ENCODE results near the gene CCDC6. TPM values are rescaled to one million over a fixed set of nuclear protein-coding genes. Genes with fewer than 3 reads are reported as not detected.

CCDC6 gene
- total RNA-seq, 2 experiments from 2014 or later: 9.5 to 25.4 TPM

GRCh38 chr10:59950105-59950504, 43.7 kb upstream of the CCDC6 start:
- Histone ChIP-seq H2AFZ (ENCODE audit: low read length) (no peak overlapping the region), H4K20me1 (ENCODE audit: insufficient read depth, low read length) (no peaks in the 10 kb centered on the region), H3K9me2 (ENCODE audit: insufficient read depth, low read length) (no peaks in the 10 kb centered on the region), H3K79me2 (ENCODE audit: insufficient read depth, low read depth, low read length) (no peaks in the 10 kb centered on the region), H3K4me1 (ENCODE audit: insufficient read depth, low read length, poor library complexity, severe bottlenecking) (no peaks in the 10 kb centered on the region), H3K36me3 (ENCODE audit: insufficient read depth, low read length) (no peaks in the 10 kb centered on the region), H3K4me3 (ENCODE audit: low read depth, low read length, poor library complexity, severe bottlenecking) (no peak overlapping the region), H3K9me3 (ENCODE audit: low read length) (no peaks in the 10 kb centered on the region), H3K4me2 (ENCODE audit: low read length) (no peak overlapping the region), H3K27ac (ENCODE audit: low read depth, low read length, poor library complexity, severe bottlenecking) (no peak overlapping the region)
- POLR2A ChIA-PET: no interaction called here
- no peak for DNase-seq (ENCODE audit: low spot score)
- BruUV-seq (replicated peaks): no TSS peak
- CTCF ChIA-PET (ENCODE audit: unreplicated experiment): no interaction called here
- TF ChIP-seq CTCF (conservative IDR thresholded peaks at IDR 0.05; ENCODE audit: low read length): no peak
- no peak for TF ChIP-seq EZH2phosphoT487 (IDR thresholded peaks at IDR 0.05; ENCODE audit: borderline replicate concordance, low read depth, low read length)
- intact Hi-C loops (cut with micrococcal nuclease; ENCODE audit: unreplicated experiment): no loop called here

GRCh38 chr10:59949608-59950007, 43.3 kb upstream of the CCDC6 start:
- DNase-seq (ENCODE audit: low spot score): no peak
- POLR2A ChIA-PET: no interaction called here
- Histone ChIP-seq H3K9me3 (ENCODE audit: low read length) (no peaks in the 10 kb centered on the region), H3K4me1 (ENCODE audit: insufficient read depth, low read length, poor library complexity, severe bottlenecking) (no peaks in the 10 kb centered on the region), H3K27ac (ENCODE audit: low read depth, low read length, poor library complexity, severe bottlenecking) (no peak overlapping the region), H2AFZ (ENCODE audit: low read length) (no peak overlapping the region), H3K9me2 (ENCODE audit: insufficient read depth, low read length) (no peaks in the 10 kb centered on the region), H3K79me2 (ENCODE audit: insufficient read depth, low read depth, low read length) (no peaks in the 10 kb centered on the region), H3K36me3 (ENCODE audit: insufficient read depth, low read length) (no peaks in the 10 kb centered on the region), H4K20me1 (ENCODE audit: insufficient read depth, low read length) (no peaks in the 10 kb centered on the region), H3K4me3 (ENCODE audit: low read depth, low read length, poor library complexity, severe bottlenecking) (no peak overlapping the region), H3K4me2 (ENCODE audit: low read length) (no peak overlapping the region)
- intact Hi-C loops (cut with micrococcal nuclease; ENCODE audit: unreplicated experiment): no loop called here
- no TSS peak for BruUV-seq (replicated peaks)
- CTCF ChIA-PET (ENCODE audit: unreplicated experiment): no interaction called here
- no peak for TF ChIP-seq CTCF (conservative IDR thresholded peaks at IDR 0.05; ENCODE audit: low read length)
- no peak for TF ChIP-seq EZH2phosphoT487 (IDR thresholded peaks at IDR 0.05; ENCODE audit: borderline replicate concordance, low read depth, low read length)

GRCh38 chr10:59945991-59946390, 39.6 kb upstream of the CCDC6 start:
- DNase-seq (ENCODE audit: low spot score): no peak
- ChIA-PET CTCF (ENCODE audit: unreplicated experiment) (no interaction called here), POLR2A (no interaction called here)
- intact Hi-C loops (cut with micrococcal nuclease; ENCODE audit: unreplicated experiment): no loop called here
- H3K4me2 ChIP-seq (ENCODE audit: low read length): no peak overlapping the region
- H4K20me1 ChIP-seq (ENCODE audit: insufficient read depth, low read length): no peaks in the 10 kb centered on the region
- no peaks in the 10 kb centered on the region for H3K36me3 ChIP-seq (ENCODE audit: insufficient read depth, low read length)
- no peaks in the 10 kb centered on the region for H3K4me1 ChIP-seq (ENCODE audit: insufficient read depth, low read length, poor library complexity, severe bottlenecking)
- no TSS peak for BruUV-seq (replicated peaks)
- no peak overlapping the region for H3K27ac ChIP-seq (ENCODE audit: low read depth, low read length, poor library complexity, severe bottlenecking)
- H3K4me3 ChIP-seq (ENCODE audit: low read depth, low read length, poor library complexity, severe bottlenecking): no peak overlapping the region
- H3K9me3 ChIP-seq (ENCODE audit: low read length): no peaks in the 10 kb centered on the region
- no peaks in the 10 kb centered on the region for H3K9me2 ChIP-seq (ENCODE audit: insufficient read depth, low read length)
- no peak for TF ChIP-seq CTCF (conservative IDR thresholded peaks at IDR 0.05; ENCODE audit: low read length)
- no peak for TF ChIP-seq EZH2phosphoT487 (IDR thresholded peaks at IDR 0.05; ENCODE audit: borderline replicate concordance, low read depth, low read length)
- no peak overlapping the region for H2AFZ ChIP-seq (ENCODE audit: low read length)
- no peaks in the 10 kb centered on the region for H3K79me2 ChIP-seq (ENCODE audit: insufficient read depth, low read depth, low read length)

Data from OCI-LY7 (cell line).